Caco-2 (cell line): ENCODE results near the gene ZNF668. TPM values are rescaled to one million over a fixed set of nuclear protein-coding genes. Genes with fewer than 3 reads are reported as not detected.
"Not testable (repeated sequence)": the region's sequence is repeated elsewhere in the genome, so short reads cannot be mapped to it uniquely, and the experiment has no call there.

ENCODE experiments used
- BruUV-seq: library from RNA; stranded (reverse); fragments of 400-500 nt; replicated peaks from 2 replicates; lab custom pipeline; 2021; lab: Mats Ljungman, UMichigan
- CTCF ChIA-PET: fragments of 300-600 bp; sonication (Branson Sonifier 250); formaldehyde crosslinking; loops from one replicate; lab custom pipeline; 2022; ENCODE audit warnings: antibody characterized with exemption; lab: Charles Lee
- POLR2A ChIA-PET: fragments of 300-600 bp; sonication (Branson Sonifier 250); formaldehyde crosslinking; loops from one replicate; lab custom pipeline; 2022; ENCODE audit warnings: antibody characterized with exemption; lab: Charles Lee
- DNase-seq, 2 experiments: peaks; one replicate each; pipeline versions ENCODE4 v3.0.0 to v3.0.0-alpha.2; 2020 to 2022
- H3K27me3 ChIP-seq: replicated peaks from 2 replicates; pipeline ENCODE4 v1.6.0; 2011; ENCODE audit warnings: low read length; ENCODE audit not compliant: control insufficient read depth, insufficient read depth
- H3K36me3 ChIP-seq: 2 replicates; pipeline ENCODE4 v1.5.1; 2011; ENCODE audit warnings: low read length; ENCODE audit not compliant: control insufficient read depth, insufficient read depth
- H3K4me1 ChIP-seq: fragments of 250-450 bp; sonication (Bioruptor Pico); 2 replicates; pipeline ENCODE4 v1.5.1; 2020; ENCODE audit warnings: mild to moderate bottlenecking
- H3K4me3 ChIP-seq: 2 replicates; pipeline ENCODE4 v1.5.1; 2011; ENCODE audit warnings: low read depth, mild to moderate bottlenecking, control low read depth, low read length
- H3K9me3 ChIP-seq: fragments of 250-450 bp; sonication (Bioruptor Pico); 2 replicates; pipeline ENCODE4 v1.5.1; 2020; ENCODE audit warnings: mild to moderate bottlenecking, moderate library complexity
- H3K27ac Mint-ChIP-seq: one replicate; pipeline ENCODE4 v1.8.0; 2022; ENCODE audit warnings: mixed read lengths; ENCODE audit not compliant: unreplicated experiment
- H3K27me3 Mint-ChIP-seq: one replicate; pipeline ENCODE4 v1.8.0; 2022; ENCODE audit warnings: mixed read lengths; ENCODE audit not compliant: insufficient read depth, unreplicated experiment
- H3K36me3 Mint-ChIP-seq: one replicate; pipeline ENCODE4 v1.8.0; 2022; ENCODE audit warnings: mild to moderate bottlenecking, mixed read lengths; ENCODE audit not compliant: insufficient read depth, unreplicated experiment
- H3K4me1 Mint-ChIP-seq: one replicate; pipeline ENCODE4 v1.8.0; 2022; ENCODE audit warnings: low read depth, mixed read lengths; ENCODE audit not compliant: unreplicated experiment
- H3K4me3 Mint-ChIP-seq: one replicate; pipeline ENCODE4 v1.8.0; 2022; ENCODE audit warnings: mild to moderate bottlenecking, moderate library complexity, mixed read lengths; ENCODE audit not compliant: unreplicated experiment
- H3K9me3 Mint-ChIP-seq: one replicate; pipeline ENCODE4 v1.8.0; 2022; ENCODE audit warnings: mixed read lengths; ENCODE audit not compliant: unreplicated experiment
- CTCF ChIP-seq, 2 experiments: fragments of 200-600 bp in 1 of 2; IDR thresholded peaks; 1 replicate in 1 of 2; 2 replicates in 1 of 2; pipeline versions ENCODE4 v1.5.1 to v1.8.0; 2011 to 2022; ENCODE audit warnings: antibody characterized with exemption in 1 of 2, control low read depth in 1 of 2, inconsistent platforms in 1 of 2, low read depth in 1 of 2, low read length in 1 of 2, mild to moderate bottlenecking in 1 of 2, moderate library complexity in 1 of 2; ENCODE audit not compliant: insufficient read depth in 1 of 2, severe bottlenecking in 1 of 2, unreplicated experiment in 1 of 2
- intact Hi-C: fragments of 100-400 bp; cut with micrococcal nuclease; formaldehyde crosslinking; loops from one replicate; pipeline ENCODE4 v1.10.0; 2022; ENCODE audit not compliant: unreplicated experiment
- total RNA-seq: library from RNA; stranded (reverse); gene quantifications from 2 replicates; pipeline ENCODE4 v1.2.3, GENCODE V29; 2022

ZNF668 gene
- total RNA-seq, 1 experiment from 2014 or later, result 8.7 TPM

GRCh38 chr16:31107465-31107867 lies 33.4 kb upstream of the ZNF668 start:
- Histone ChIP-seq H3K4me1 (no peaks in the 10 kb centered on the region), H3K27me3 (no peaks in the 10 kb centered on the region), H3K36me3 (no peaks in the 10 kb centered on the region), H3K4me3 (peak overlapping the region; percentile 97; the same call in 1 of the 2 replicates), H3K9me3 (no peaks in the 10 kb centered on the region)
- POLR2A ChIA-PET, result no interaction called here
- CTCF ChIA-PET, result interaction anchor here (0.5 kb wide), 1 partner anchor 27 kb away, joined by 3 read pairs; no protein-coding TSS in a partner anchor
- no peak for TF ChIP-seq CTCF (IDR thresholded peaks at IDR 0.05; ENCODE audit: insufficient read depth in 1 of 2, low read depth in 1 of 2, low read length in 1 of 2, severe bottlenecking in 1 of 2, unreplicated experiment in 1 of 2)
- no peak for DNase-seq
- intact Hi-C loops, result loop anchor here (5.0 kb wide), 1 partner anchor 35 kb away; no protein-coding TSS in a partner anchor
- Mint-ChIP-seq H3K27ac (no peak overlapping the region), H3K36me3 (peaks cover 13% of the 10 kb centered on the region), H3K4me3 (peak overlapping the region; percentile 79), H3K4me1 (peaks cover 6% of the 10 kb centered on the region), H3K27me3 (no peaks in the 10 kb centered on the region), H3K9me3 (peaks cover 9% of the 10 kb centered on the region)
- BruUV-seq, result no TSS peak

- no TSS peak for BruUV-seq
- CTCF ChIA-PET, result interaction anchor here (0.6 kb wide), 1 partner anchor 320 kb away, joined by 4 read pairs; no protein-coding TSS in a partner anchor
- Mint-ChIP-seq H3K4me3 (no peak overlapping the region), H3K27ac (no peak overlapping the region), H3K27me3 (no peaks in the 10 kb centered on the region), H3K9me3 (peaks cover 9% of the 10 kb centered on the region), H3K36me3 (peaks cover 13% of the 10 kb centered on the region), H3K4me1 (peaks cover 6% of the 10 kb centered on the region)
- TF ChIP-seq CTCF (IDR thresholded peaks at IDR 0.05; ENCODE audit: insufficient read depth in 1 of 2, low read depth in 1 of 2, low read length in 1 of 2, severe bottlenecking in 1 of 2, unreplicated experiment in 1 of 2), result no peak
- H3K36me3 ChIP-seq, result no peaks in the 10 kb centered on the region
- no peaks in the 10 kb centered on the region for H3K4me1 ChIP-seq
- DNase-seq, result no peak
- no peaks in the 10 kb centered on the region for H3K27me3 ChIP-seq
- H3K9me3 ChIP-seq, result no peaks in the 10 kb centered on the region
- POLR2A ChIA-PET, result no interaction called here
- H3K4me3 ChIP-seq, result no peak overlapping the region
- intact Hi-C loops, result loop anchor here (5.0 kb wide), 1 partner anchor 36 kb away; no protein-coding TSS in a partner anchor
Measured at GRCh38 chr16:31106509-31107464, 32.7 kb upstream of the ZNF668 start.

- H3K27ac Mint-ChIP-seq, result no peak overlapping the region
- H3K27me3 ChIP-seq, result no peaks in the 10 kb centered on the region
- DNase-seq, result peak; percentile 67 to 77
- peaks cover 13% of the 10 kb centered on the region for H3K36me3 Mint-ChIP-seq
- no peak overlapping the region for H3K4me3 Mint-ChIP-seq
- POLR2A ChIA-PET, result no interaction called here
- CTCF ChIA-PET, result no interaction called here
- no peaks in the 10 kb centered on the region for H3K9me3 ChIP-seq
- peaks cover 9% of the 10 kb centered on the region for H3K9me3 Mint-ChIP-seq
- H3K4me1 ChIP-seq, result no peaks in the 10 kb centered on the region
- BruUV-seq, result no TSS peak
- TF ChIP-seq CTCF (IDR thresholded peaks at IDR 0.05; ENCODE audit: insufficient read depth in 1 of 2, low read depth in 1 of 2, low read length in 1 of 2, severe bottlenecking in 1 of 2, unreplicated experiment in 1 of 2), result peak; percentile 63 to 76
- H3K27me3 Mint-ChIP-seq, result no peaks in the 10 kb centered on the region
- peaks cover 6% of the 10 kb centered on the region for H3K4me1 Mint-ChIP-seq
- H3K4me3 ChIP-seq, result no peak overlapping the region
- H3K36me3 ChIP-seq, result no peaks in the 10 kb centered on the region
- intact Hi-C loops, result loop anchor here (5.0 kb wide), 1 partner anchor 37 kb away; no protein-coding TSS in a partner anchor
Measured at GRCh38 chr16:31105677-31106213, 31.7 kb upstream of the ZNF668 start.

GRCh38 chr16:31100876-31101641 lies 27.0 kb upstream of the ZNF668 start:
- H3K27me3 Mint-ChIP-seq, H3K4me1 ChIP-seq, H3K27ac Mint-ChIP-seq, H3K4me1 Mint-ChIP-seq, H3K27me3 ChIP-seq, intact Hi-C loops, DNase-seq, BruUV-seq, CTCF ChIA-PET, H3K4me3 ChIP-seq, H3K4me3 Mint-ChIP-seq, H3K36me3 ChIP-seq, H3K9me3 ChIP-seq, H3K36me3 Mint-ChIP-seq: not testable (repeated sequence)
- POLR2A ChIA-PET, result interaction anchor here (1.2 kb wide), 1 partner anchor 16 kb away, joined by 4 read pairs; the partner anchor contains the start of gene KAT8
- peaks cover 12% of the 10 kb centered on the region for H3K9me3 Mint-ChIP-seq
